Measurements from ENCODE around the gene EZR. TPM values are rescaled to one million over a fixed set of nuclear protein-coding genes. Genes with fewer than 3 reads are reported as not detected.

The EZR gene
- total and polyA plus RNA-seq, 2 of the 8 experiments (the other 6 are each of a cell fraction or from before 2014, with no cell fraction given): 122 to 286 TPM

DNA sequence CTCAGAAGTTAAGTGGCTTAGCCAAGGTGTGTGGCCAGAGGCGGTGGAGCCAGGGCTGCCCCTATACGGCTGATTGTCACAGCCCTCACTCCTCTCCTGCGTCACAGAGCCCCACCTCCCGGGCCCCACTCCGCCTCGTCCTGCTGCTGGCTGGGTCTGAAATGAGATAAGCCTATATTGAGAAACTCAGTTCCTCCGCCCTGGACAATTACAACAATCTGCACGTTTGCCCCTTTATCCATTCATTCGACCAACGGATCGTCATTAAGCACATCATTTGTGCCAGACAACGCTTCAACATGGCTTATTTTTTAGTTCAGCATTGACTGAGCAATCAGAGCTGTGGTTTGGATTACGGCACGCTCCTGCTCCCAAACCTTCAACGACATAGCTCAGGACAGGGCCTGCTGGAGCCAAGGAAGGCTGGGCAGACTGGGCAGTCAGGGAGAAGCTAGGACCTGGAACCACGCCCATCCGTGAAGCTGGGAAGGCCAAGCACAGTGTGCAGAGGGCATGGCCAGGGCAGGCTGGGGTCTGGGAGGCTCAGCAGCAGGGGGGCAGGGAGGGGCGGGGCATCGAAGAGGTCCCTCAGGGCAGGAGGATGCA is 16.6 kb upstream of the EZR start:
- ChIA-PET POLR2A (ENCODE audit: partially characterized antibody) (interaction anchor here (0.7 to 1.3 kb wide), 4 partner anchors 9 to 18 kb away, joined by 3 to 4 read pairs (median 4); partner anchors contain the start of gene EZR), CTCF (ENCODE audit: partially characterized antibody) (interaction anchor here (0.7 kb wide), 1 partner anchor 9 kb away, joined by 3 read pairs; no protein-coding TSS in a partner anchor)
- H3K14ac ChIP-seq (ENCODE audit: insufficient read length): no peak overlapping the region
- H3K79me2 ChIP-seq (ENCODE audit: control insufficient read depth in 1 of 2, insufficient read depth in 2 of 2, low read length in 2 of 2): no peaks in the 10 kb centered on the region
- H4K8ac ChIP-seq (ENCODE audit: extremely low read depth, insufficient read depth, low read length): peak overlapping the region; percentile 11; the same call in 1 of the 2 replicates
- no peak overlapping the region for H3K56ac ChIP-seq (replicated peaks; ENCODE audit: insufficient read length, low read depth, low read length)
- no peaks in the 10 kb centered on the region for H3K36me3 ChIP-seq (ENCODE audit: control insufficient read depth in 2 of 4, insufficient read depth in 4 of 4, low read length in 3 of 4)
- H3K9ac ChIP-seq (replicated peaks in 1 of 4; ENCODE audit: extremely low read depth in 1 of 4, low read depth in 3 of 4, low read length in 3 of 4): no peak overlapping the region
- H3K23ac ChIP-seq (ENCODE audit: insufficient read length): no peak overlapping the region
- no peak overlapping the region for H3K27ac ChIP-seq (ENCODE audit: low read depth, low read length)
- peak overlapping the region; percentile 69; the same call in 1 of the 2 replicates for H2BK5ac ChIP-seq (ENCODE audit: low read depth, low read length)
- 0 out of 2 replicates have a peak overlapping the region, but pooled peaks have one; percentile 24 for H2AFZ ChIP-seq (ENCODE audit: low read length)
- no peak overlapping the region for H3K4me3 ChIP-seq (ENCODE audit: extremely low read depth in 1 of 4, insufficient read depth in 2 of 4, low read depth in 3 of 4, low read length in 4 of 4)
- no peaks in the 10 kb centered on the region; a peak in 1 of 7 replicates for H3K27me3 ChIP-seq (replicated peaks in 1 of 4; ENCODE audit: control insufficient read depth in 3 of 4, extremely low read depth in 1 of 4, insufficient read depth in 3 of 4, low read length in 3 of 4)
- H2BK20ac ChIP-seq (ENCODE audit: low read length): peak overlapping the region; percentile 97; the same call in 1 of the 2 replicates
- TF ChIP-seq, protein P1, sequence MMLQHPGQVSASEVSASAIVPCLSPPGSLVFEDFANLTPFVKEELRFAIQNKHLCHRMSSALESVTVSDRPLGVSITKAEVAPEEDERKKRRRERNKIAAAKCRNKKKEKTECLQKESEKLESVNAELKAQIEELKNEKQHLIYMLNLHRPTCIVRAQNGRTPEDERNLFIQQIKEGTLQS (IDR thresholded peaks at IDR 0.05; ENCODE audit: insufficient read depth, low read depth, low read length): no peak
- TF ChIP-seq HDAC2 (IDR thresholded peaks at IDR 0.05; ENCODE audit: borderline replicate concordance in 1 of 2, low read depth in 2 of 2, low read length in 2 of 2) (no peak), KDM4A (IDR thresholded peaks at IDR 0.05; ENCODE audit: low read depth, low read length, severe bottlenecking) (no peak), GABPA (IDR thresholded peaks at IDR 0.05; ENCODE audit: borderline replicate concordance, insufficient read depth, low read length) (no peak)
- H4K91ac ChIP-seq (replicated peaks; ENCODE audit: insufficient read length, low read length): peak overlapping the region; percentile 32
- no peaks in the 10 kb centered on the region for H3K9me3 ChIP-seq (ENCODE audit: insufficient read depth in 2 of 2, low read depth in 1 of 2, low read length in 1 of 2)
- 77% methylated on average over 17 of the region's 19 CpGs; no CpG with 5 or more reads in 1 of the 2 experiments for WGBS, 2 experiments (ENCODE audit: extremely low coverage in 1 of 2, insufficient coverage in 1 of 2, insufficient read length in 1 of 2, insufficient replicate concordance in 2 of 2, low coverage in 1 of 2, low lambda C conversion rate in 2 of 2, missing lambda C conversion rate in 1 of 2)
- peak overlapping the region; percentile 68 for H3K18ac ChIP-seq (ENCODE audit: extremely low read depth, low read length)
- 0 out of 4 replicates have a peak overlapping the region, but pooled peaks of 1 of the 2 experiments have one; percentile 9 for H3K4me2 ChIP-seq (ENCODE audit: insufficient read depth in 1 of 2, low read depth in 2 of 2, low read length in 2 of 2)
- H3K4ac ChIP-seq (replicated peaks; ENCODE audit: insufficient read length, low read depth, low read length): no peak overlapping the region
- H4K20me1 ChIP-seq (replicated peaks in 1 of 2; ENCODE audit: control insufficient read depth in 1 of 2, insufficient read depth in 2 of 2, low read length in 2 of 2): no peaks in the 10 kb centered on the region
- 0 out of 2 replicates have a peak, but pooled peaks cover 1% of the 10 kb centered on the region for H3K23me2 ChIP-seq (ENCODE audit: low read depth, low read length)
- no peak overlapping the region for H4K5ac ChIP-seq (ENCODE audit: insufficient read length, low read depth, low read length)
- H2AK5ac ChIP-seq (ENCODE audit: low read depth, low read length): 0 out of 2 replicates have a peak overlapping the region, but pooled peaks have one; percentile 24
- DNase-seq (ENCODE audit: low read depth in 1 of 2, low spot score in 2 of 2) (no peak), FAIRE-seq (no peak)
- H2BK120ac ChIP-seq (replicated peaks; ENCODE audit: low read depth, low read length): peak overlapping the region; percentile 68
- H2BK15ac ChIP-seq (ENCODE audit: low read length): peak overlapping the region; percentile 94
- H3K4me1 ChIP-seq (replicated peaks in 1 of 4; ENCODE audit: control insufficient read depth in 3 of 4, insufficient read depth in 4 of 4, low read length in 3 of 4): peaks cover 2 to 13% (median 4%) of the 10 kb centered on the region in 4 experiments; a peak in 4 of 7 replicates
- H2BK12ac ChIP-seq (ENCODE audit: low read depth, low read length): peak overlapping the region; percentile 96
- H3K79me1 ChIP-seq (ENCODE audit: low read depth, low read length): no peaks in the 10 kb centered on the region; the same call in 1 of the 2 replicates
